Stimulated activated CD4-positive, alpha-beta T cell treated with anti-CD3 and anti-CD28 coated beads, Interleukin-2, amount 100 ng/mL, for 4 hours (primary cell): Measurements from ENCODE around the gene KRT71.

Experiments used
- DNase-seq: peaks from one replicate; pipeline ENCODE4 v3.0.0-alpha.2; 2020; ENCODE audit warnings: low read depth

The KRT71 gene

DNA sequence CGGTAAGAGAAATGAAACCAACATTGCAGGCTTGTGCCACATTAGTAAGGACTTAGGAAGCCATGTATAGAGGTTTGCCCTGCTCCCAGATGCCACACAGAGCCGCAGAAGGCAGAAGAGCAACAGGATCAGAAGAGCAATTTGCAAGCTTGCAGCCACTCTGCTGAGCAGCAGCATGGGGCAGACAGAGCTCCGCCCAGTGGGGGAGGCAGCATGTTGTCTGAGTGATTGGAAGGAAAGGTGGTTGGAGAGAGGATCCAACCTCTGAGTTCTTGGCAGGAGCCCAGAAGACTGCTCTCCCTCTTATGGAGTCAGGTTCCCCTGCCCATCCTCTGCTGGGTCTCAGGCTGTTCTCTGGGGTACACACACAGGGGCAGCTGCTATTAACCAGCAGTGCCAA, 57.6 kb downstream of the KRT71 start:
- no peak for DNase-seq

DNA sequence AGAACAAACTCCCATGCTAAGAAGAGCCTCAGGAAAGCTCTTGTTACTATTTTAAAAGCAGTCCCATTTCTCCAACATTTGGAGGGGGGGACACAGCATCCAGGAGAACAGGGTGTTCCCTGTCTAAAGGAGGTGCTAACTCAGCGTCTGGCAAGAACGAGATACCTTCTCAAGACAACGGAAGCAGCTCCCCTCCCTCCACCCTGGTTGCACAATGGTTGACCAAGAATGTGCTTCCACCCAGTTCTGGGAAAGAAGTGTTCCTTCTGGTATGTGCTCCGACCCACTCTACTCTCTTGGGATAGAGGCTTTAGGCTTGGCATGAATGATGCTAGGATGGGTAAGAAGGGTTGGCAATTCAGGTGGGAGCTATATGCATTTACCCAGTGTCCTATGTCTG, 58.4 kb downstream of the KRT71 start:
- no peak for DNase-seq

DNA sequence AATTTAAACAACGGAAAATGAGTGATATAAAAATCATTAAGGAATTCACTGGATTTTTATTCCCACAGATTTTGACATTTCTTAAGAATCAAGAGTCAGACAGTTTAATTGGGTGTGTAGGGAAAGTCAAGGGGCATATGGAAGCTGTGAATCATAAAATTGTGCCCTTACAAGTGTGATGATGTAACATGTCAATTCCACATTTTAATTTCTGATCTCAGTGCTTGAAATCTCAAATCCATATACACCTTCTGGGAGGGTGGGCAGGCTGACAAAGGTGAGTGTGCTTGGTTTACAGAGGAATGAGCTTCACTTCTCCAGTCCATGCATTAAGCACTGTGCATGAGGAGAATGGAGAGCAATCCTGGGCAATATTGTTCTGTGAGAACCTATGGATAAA, 58.8 kb downstream of the KRT71 start:
- no peak for DNase-seq
